ENCODE data around the gene CDK14. TPM values are rescaled to one million over a fixed set of nuclear protein-coding genes. Genes with fewer than 3 reads are reported as not detected.

Gene CDK14
- total RNA-seq, 1 experiment from 2014 or later: 57.9 TPM

GRCh38 chr7:90869335-90869734 is 273.2 kb downstream of the CDK14 start:
- POLR2A ChIA-PET: no interaction called here
- peaks cover 3% of the 10 kb centered on the region; the same call in 1 of the 2 replicates for H3K4me1 Mint-ChIP-seq
- ATAC-seq (no peak), DNase-seq (ENCODE audit: low spot score) (no peak)
- H3K4me3 Mint-ChIP-seq: no peak overlapping the region
- CTCF ChIA-PET: interaction anchor here (1.6 kb wide), 1 partner anchor 414 kb away, joined by 3 read pairs; no protein-coding TSS in a partner anchor
- H3K9me3 Mint-ChIP-seq: no peaks in the 10 kb centered on the region
- H3K27me3 Mint-ChIP-seq (ENCODE audit: low read depth): no peaks in the 10 kb centered on the region
- H3K36me3 Mint-ChIP-seq: no peaks in the 10 kb centered on the region
- TF ChIP-seq USF2 (CRISPR knock-in tag; IDR thresholded peaks at IDR 0.05) (no peak), CREM (CRISPR knock-in tag; IDR thresholded peaks at IDR 0.05) (no peak), NFE2L1 (CRISPR knock-in tag; IDR thresholded peaks at IDR 0.05) (no peak), ATF3 (CRISPR knock-in tag; conservative IDR thresholded peaks at IDR 0.05) (no peak), TEAD1 (CRISPR knock-in tag; IDR thresholded peaks at IDR 0.05) (no peak), GRHL2 (CRISPR knock-in tag; IDR thresholded peaks at IDR 0.05; ENCODE audit: insufficient replicate concordance, severe bottlenecking) (no peak), E2F1 (CRISPR knock-in tag; IDR thresholded peaks at IDR 0.05) (no peak), ZNF121 (CRISPR knock-in tag; IDR thresholded peaks at IDR 0.05) (no peak), NFATC4 (CRISPR knock-in tag; IDR thresholded peaks at IDR 0.05) (no peak), ATF1 (CRISPR knock-in tag; IDR thresholded peaks at IDR 0.05) (no peak), ARID4B (CRISPR knock-in tag; IDR thresholded peaks at IDR 0.05; ENCODE audit: borderline replicate concordance) (no peak)
- TF ChIP-seq, protein P1, sequence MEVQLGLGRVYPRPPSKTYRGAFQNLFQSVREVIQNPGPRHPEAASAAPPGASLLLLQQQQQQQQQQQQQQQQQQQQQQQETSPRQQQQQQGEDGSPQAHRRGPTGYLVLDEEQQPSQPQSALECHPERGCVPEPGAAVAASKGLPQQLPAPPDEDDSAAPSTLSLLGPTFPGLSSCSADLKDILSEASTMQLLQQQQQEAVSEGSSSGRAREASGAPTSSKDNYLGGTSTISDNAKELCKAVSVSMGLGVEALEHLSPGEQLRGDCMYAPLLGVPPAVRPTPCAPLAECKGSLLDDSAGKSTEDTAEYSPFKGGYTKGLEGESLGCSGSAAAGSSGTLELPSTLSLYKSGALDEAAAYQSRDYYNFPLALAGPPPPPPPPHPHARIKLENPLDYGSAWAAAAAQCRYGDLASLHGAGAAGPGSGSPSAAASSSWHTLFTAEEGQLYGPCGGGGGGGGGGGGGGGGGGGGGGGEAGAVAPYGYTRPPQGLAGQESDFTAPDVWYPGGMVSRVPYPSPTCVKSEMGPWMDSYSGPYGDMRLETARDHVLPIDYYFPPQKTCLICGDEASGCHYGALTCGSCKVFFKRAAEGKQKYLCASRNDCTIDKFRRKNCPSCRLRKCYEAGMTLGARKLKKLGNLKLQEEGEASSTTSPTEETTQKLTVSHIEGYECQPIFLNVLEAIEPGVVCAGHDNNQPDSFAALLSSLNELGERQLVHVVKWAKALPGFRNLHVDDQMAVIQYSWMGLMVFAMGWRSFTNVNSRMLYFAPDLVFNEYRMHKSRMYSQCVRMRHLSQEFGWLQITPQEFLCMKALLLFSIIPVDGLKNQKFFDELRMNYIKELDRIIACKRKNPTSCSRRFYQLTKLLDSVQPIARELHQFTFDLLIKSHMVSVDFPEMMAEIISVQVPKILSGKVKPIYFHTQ (CRISPR knock-in tag; IDR thresholded peaks at IDR 0.05): no peak
- H3K27ac Mint-ChIP-seq: no peak overlapping the region

GRCh38 chr7:90876701-90877100 is 280.6 kb downstream of the CDK14 start:
- Mint-ChIP-seq H3K27me3 (ENCODE audit: low read depth) (no peaks in the 10 kb centered on the region), H3K27ac (no peak overlapping the region), H3K4me3 (no peak overlapping the region), H3K9me3 (peaks cover 10% of the 10 kb centered on the region), H3K36me3 (peaks cover 11% of the 10 kb centered on the region), H3K4me1 (no peaks in the 10 kb centered on the region)
- DNase-seq (ENCODE audit: low spot score): no peak
- no peak for ATAC-seq
- POLR2A ChIA-PET: interaction anchor here (0.5 kb wide), 1 partner anchor 1409 kb away, joined by 4 read pairs; no protein-coding TSS in a partner anchor
- CTCF ChIA-PET: no interaction called here
- TF ChIP-seq MXD4 (CRISPR knock-in tag; IDR thresholded peaks at IDR 0.05; ENCODE audit: borderline replicate concordance) (no peak), ZNF396 (CRISPR knock-in tag; IDR thresholded peaks at IDR 0.05; ENCODE audit: borderline replicate concordance) (no peak), SMAD4 (CRISPR knock-in tag; IDR thresholded peaks at IDR 0.05) (no peak), ZNF263 (CRISPR knock-in tag; IDR thresholded peaks at IDR 0.05; ENCODE audit: low read depth) (no peak), GRHL2 (CRISPR knock-in tag; IDR thresholded peaks at IDR 0.05; ENCODE audit: insufficient replicate concordance, severe bottlenecking) (no peak), NFYB (CRISPR knock-in tag; conservative IDR thresholded peaks at IDR 0.05; ENCODE audit: low read depth) (no peak), ATF3 (CRISPR knock-in tag; conservative IDR thresholded peaks at IDR 0.05) (no peak), ETV6 (CRISPR knock-in tag; IDR thresholded peaks at IDR 0.05) (no peak), CDX4 (CRISPR knock-in tag; IDR thresholded peaks at IDR 0.05; ENCODE audit: borderline replicate concordance) (no peak), IRF2 (CRISPR knock-in tag; IDR thresholded peaks at IDR 0.05; ENCODE audit: borderline replicate concordance, low read depth) (no peak)
- TF ChIP-seq, protein P2, sequence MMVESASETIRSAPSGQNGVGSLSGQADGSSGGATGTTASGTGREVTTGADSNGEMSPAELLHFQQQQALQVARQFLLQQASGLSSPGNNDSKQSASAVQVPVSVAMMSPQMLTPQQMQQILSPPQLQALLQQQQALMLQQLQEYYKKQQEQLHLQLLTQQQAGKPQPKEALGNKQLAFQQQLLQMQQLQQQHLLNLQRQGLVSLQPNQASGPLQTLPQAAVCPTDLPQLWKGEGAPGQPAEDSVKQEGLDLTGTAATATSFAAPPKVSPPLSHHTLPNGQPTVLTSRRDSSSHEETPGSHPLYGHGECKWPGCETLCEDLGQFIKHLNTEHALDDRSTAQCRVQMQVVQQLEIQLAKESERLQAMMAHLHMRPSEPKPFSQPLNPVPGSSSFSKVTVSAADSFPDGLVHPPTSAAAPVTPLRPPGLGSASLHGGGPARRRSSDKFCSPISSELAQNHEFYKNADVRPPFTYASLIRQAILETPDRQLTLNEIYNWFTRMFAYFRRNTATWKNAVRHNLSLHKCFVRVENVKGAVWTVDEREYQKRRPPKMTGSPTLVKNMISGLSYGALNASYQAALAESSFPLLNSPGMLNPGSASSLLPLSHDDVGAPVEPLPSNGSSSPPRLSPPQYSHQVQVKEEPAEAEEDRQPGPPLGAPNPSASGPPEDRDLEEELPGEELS (CRISPR knock-in tag; IDR thresholded peaks at IDR 0.05): no peak
